SU-DHL-6 (cell line): ENCODE measurements around the gene XRCC4.

Source experiments
- H2AFZ ChIP-seq: fragments of 200-600 bp; sonication (generic); 2 replicates; pipeline ENCODE4 v1.6.1; 2014; ENCODE audit warnings: low read depth, mild to moderate bottlenecking, moderate library complexity, mixed read lengths, antibody characterized with exemption, low read length; ENCODE audit not compliant: severe bottlenecking
- H3F3A ChIP-seq: fragments of 200-600 bp; shearing (Covaris generic); 2 replicates; pipeline ENCODE4 v1.6.0; 2016; ENCODE audit warnings: antibody characterized with exemption, mild to moderate bottlenecking; ENCODE audit not compliant: insufficient read depth
- H3K27ac ChIP-seq: fragments of 200-600 bp; sonication (generic); 2 replicates; pipeline ENCODE4 v1.5.1; 2016; ENCODE audit warnings: low read depth, mild to moderate bottlenecking, low read length, moderate library complexity, mixed read lengths
- H3K27me3 ChIP-seq: fragments of 200-600 bp; sonication (generic), shearing (Covaris generic); 2 replicates; pipeline ENCODE4 v1.6.0; 2014; ENCODE audit warnings: mild to moderate bottlenecking, low read length
- H3K36me3 ChIP-seq: fragments of 200-600 bp; sonication (generic); 2 replicates; pipeline ENCODE4 v1.6.1; 2014; ENCODE audit warnings: mild to moderate bottlenecking, low read length, mixed read lengths
- H3K4me2 ChIP-seq: fragments of 300-600, 200-600 bp; shearing (Covaris generic), sonication (generic); 2 replicates; pipeline ENCODE4 v1.6.0; 2014; ENCODE audit warnings: low read length, low read depth, mild to moderate bottlenecking; ENCODE audit not compliant: poor library complexity, severe bottlenecking
- H3K4me3 ChIP-seq: fragments of 200-600 bp; sonication (generic); 2 replicates; pipeline ENCODE4 v1.5.1; 2014; ENCODE audit warnings: antibody characterized with exemption, low read length, mild to moderate bottlenecking, mixed read lengths; ENCODE audit not compliant: insufficient read depth, poor library complexity, severe bottlenecking
- H3K79me2 ChIP-seq: fragments of 200-600 bp; sonication (generic); 2 replicates; pipeline ENCODE4 v1.6.1; 2014; ENCODE audit warnings: mild to moderate bottlenecking, low read length, moderate library complexity; ENCODE audit not compliant: insufficient read depth
- H3K9ac ChIP-seq: fragments of 200-600 bp; sonication (generic); 2 replicates; pipeline ENCODE4 v1.7.0; 2014; ENCODE audit warnings: mild to moderate bottlenecking, low read length
- H3K9me2 ChIP-seq: fragments of 200-600 bp; sonication (generic); replicated peaks from 2 replicates; pipeline ENCODE4 v1.6.1; 2014; ENCODE audit warnings: low read length; ENCODE audit not compliant: insufficient read depth
- H3K9me3 ChIP-seq: fragments of 200-600 bp; sonication (generic); 2 replicates; pipeline ENCODE4 v1.6.1; 2014; ENCODE audit warnings: low read length, mixed read lengths; ENCODE audit not compliant: insufficient read depth
- H4K20me1 ChIP-seq: fragments of 200-600 bp; sonication (generic); 2 replicates; pipeline ENCODE4 v1.6.1; 2014; ENCODE audit warnings: low read depth, mild to moderate bottlenecking, antibody characterized with exemption, low read length, moderate library complexity, mixed read lengths
- CTCF ChIP-seq: fragments of 200-600 bp; sonication (generic); IDR thresholded peaks from one replicate; pipeline ENCODE4 v1.5.1; 2017; ENCODE audit warnings: antibody characterized with exemption, mild to moderate bottlenecking, low read length, moderate library complexity; ENCODE audit not compliant: insufficient read depth, poor library complexity, severe bottlenecking
- EZH2phosphoT487 ChIP-seq: fragments of 200-600 bp; sonication (generic), shearing (Covaris generic); conservative IDR thresholded peaks from 2 replicates; pipeline ENCODE4 v1.6.1; 2018; ENCODE audit warnings: mild to moderate bottlenecking, antibody characterized with exemption, low read length, moderate library complexity, mixed read lengths

The XRCC4 gene

GRCh38 chr5:83156001-83156400, 78.7 kb downstream of the XRCC4 start:
- H3K27me3 ChIP-seq, result no peaks in the 10 kb centered on the region
- H2AFZ ChIP-seq, result no peak overlapping the region
- H3K36me3 ChIP-seq, result no peaks in the 10 kb centered on the region
- TF ChIP-seq CTCF (no peak), EZH2phosphoT487 (no peak)
- no peaks in the 10 kb centered on the region for H3K79me2 ChIP-seq
- H3K4me3 ChIP-seq, result no peak overlapping the region
- peaks cover 4% of the 10 kb centered on the region; the same call in 1 of the 2 replicates for H3F3A ChIP-seq
- no peak overlapping the region for H3K9ac ChIP-seq
- H3K9me3 ChIP-seq, result no peaks in the 10 kb centered on the region
- H3K9me2 ChIP-seq, result no peaks in the 10 kb centered on the region
- H4K20me1 ChIP-seq, result no peaks in the 10 kb centered on the region
- H3K27ac ChIP-seq, result no peak overlapping the region
- H3K4me2 ChIP-seq, result no peak overlapping the region

GRCh38 chr5:83157163-83157562, 79.8 kb downstream of the XRCC4 start:
- Histone ChIP-seq H3K4me3 (no peak overlapping the region), H3K9ac (no peak overlapping the region), H3K27ac (no peak overlapping the region), H3K9me3 (no peaks in the 10 kb centered on the region), H2AFZ (no peak overlapping the region), H4K20me1 (no peaks in the 10 kb centered on the region), H3F3A (peaks cover 4% of the 10 kb centered on the region; the same call in 1 of the 2 replicates), H3K4me2 (no peak overlapping the region), H3K36me3 (no peaks in the 10 kb centered on the region), H3K9me2 (no peaks in the 10 kb centered on the region), H3K79me2 (no peaks in the 10 kb centered on the region), H3K27me3 (no peaks in the 10 kb centered on the region)
- TF ChIP-seq EZH2phosphoT487 (no peak), CTCF (no peak)

DNA sequence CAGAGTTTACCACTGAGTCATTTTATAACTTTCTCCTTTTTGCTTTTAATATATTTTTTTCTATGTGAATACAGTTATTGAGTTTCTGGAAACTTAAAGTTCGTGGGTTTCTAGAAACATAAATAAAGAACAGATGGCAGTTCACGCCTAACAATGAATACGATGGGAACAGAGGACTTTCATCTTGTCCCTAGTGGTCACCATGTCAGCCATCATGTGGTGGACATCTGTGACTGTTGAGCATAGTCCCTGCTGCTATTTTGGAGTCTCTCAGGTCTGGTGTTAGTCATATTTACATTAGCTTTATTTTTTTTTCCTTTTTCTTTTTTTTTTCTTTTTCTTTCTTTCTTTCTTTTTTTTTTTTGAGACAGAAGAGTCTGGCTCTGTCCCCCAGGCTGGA, 85.3 kb downstream of the XRCC4 start:
- Histone ChIP-seq H3F3A (peaks cover 4% of the 10 kb centered on the region; the same call in 1 of the 2 replicates), H3K9ac (no peak overlapping the region), H3K27ac (no peak overlapping the region), H3K36me3 (no peaks in the 10 kb centered on the region), H3K9me2 (no peaks in the 10 kb centered on the region), H3K9me3 (no peaks in the 10 kb centered on the region), H3K4me2 (no peak overlapping the region), H3K4me3 (no peak overlapping the region), H2AFZ (no peak overlapping the region), H3K79me2 (no peaks in the 10 kb centered on the region), H4K20me1 (no peaks in the 10 kb centered on the region), H3K27me3 (no peaks in the 10 kb centered on the region)
- TF ChIP-seq CTCF (no peak), EZH2phosphoT487 (no peak)

- Histone ChIP-seq H3K9ac (no peak overlapping the region), H2AFZ (no peak overlapping the region), H3K4me2 (no peak overlapping the region), H3K27me3 (no peaks in the 10 kb centered on the region), H3K27ac (no peak overlapping the region), H3K9me2 (no peaks in the 10 kb centered on the region), H3K4me3 (no peak overlapping the region), H3K36me3 (no peaks in the 10 kb centered on the region), H3K79me2 (no peaks in the 10 kb centered on the region), H4K20me1 (no peaks in the 10 kb centered on the region), H3F3A (no peaks in the 10 kb centered on the region), H3K9me3 (no peaks in the 10 kb centered on the region)
- TF ChIP-seq CTCF (no peak), EZH2phosphoT487 (no peak)
Observed at GRCh38 chr5:83167538-83167937, 90.2 kb downstream of the XRCC4 start.
